Subcutaneous abdominal adipose tissue (tissue), 5 donors: ENCODE measurements around the gene LRRC49.
"Not testable (repeated sequence)": the region's sequence is repeated elsewhere in the genome, so short reads cannot be mapped to it uniquely, and the experiment has no call there.

Experiments used
- H3K27ac ChIP-seq: one replicate; pipeline ENCODE4 v1.7.0; 2013; ENCODE audit warnings: low read depth, mild to moderate bottlenecking, inconsistent platforms, low read length, moderate library complexity
- H3K27me3 ChIP-seq, 5 donors: one replicate each; pipeline ENCODE4 v1.7.0; 2013; ENCODE audit warnings: low read length in 5 of 5, inconsistent platforms in 1 of 5; ENCODE audit not compliant: control insufficient read depth in 5 of 5, insufficient read depth in 4 of 5
- H3K36me3 ChIP-seq, 5 donors: one replicate each; pipeline ENCODE4 v1.7.0; 2013; ENCODE audit warnings: low read length in 5 of 5; ENCODE audit not compliant: control insufficient read depth in 5 of 5, insufficient read depth in 5 of 5
- H3K4me1 ChIP-seq, 5 donors: one replicate each; pipeline ENCODE4 v1.7.0; 2013; ENCODE audit warnings: low read length in 5 of 5, mild to moderate bottlenecking in 3 of 5, moderate library complexity in 1 of 5; ENCODE audit not compliant: control insufficient read depth in 5 of 5, insufficient read depth in 5 of 5
- H3K4me3 ChIP-seq, 5 donors: one replicate each; pipeline ENCODE4 v1.7.0; 2013; ENCODE audit warnings: low read length in 5 of 5, low read depth in 1 of 5
- H3K9ac ChIP-seq, 5 donors: one replicate each; pipeline ENCODE4 v1.7.0; 2013; ENCODE audit warnings: low read length in 5 of 5, mild to moderate bottlenecking in 4 of 5, moderate library complexity in 3 of 5
- H3K9me3 ChIP-seq, 5 donors: one replicate each; pipeline ENCODE4 v1.7.0; 2013; ENCODE audit warnings: low read length in 5 of 5; ENCODE audit not compliant: control insufficient read depth in 5 of 5
- donor health status: healthy.
- donor health status: healthy.
- donor health status: healthy.
- donor health status: healthy.
- donor health status: healthy.

The LRRC49 gene

GRCh38 chr15:70917955-70918354, 25.3 kb downstream of the LRRC49 start:
- Histone ChIP-seq H3K27ac (no peak overlapping the region), H3K4me3 (no peak overlapping the region), H3K27me3 (no peaks in the 10 kb centered on the region), H3K9ac (no peak overlapping the region), H3K4me1 (no peaks in the 10 kb centered on the region), H3K9me3 (peaks cover 0 to 6% (median 0%) of the 10 kb centered on the region in 5 donors), H3K36me3 (no peaks in the 10 kb centered on the region)

GRCh38 chr15:70920981-70921696, 28.5 kb downstream of the LRRC49 start:
- H3K27ac ChIP-seq, result no peak overlapping the region
- H3K36me3 ChIP-seq, result no peaks in the 10 kb centered on the region
- no peaks in the 10 kb centered on the region for H3K27me3 ChIP-seq
- H3K4me1 ChIP-seq, result no peaks in the 10 kb centered on the region
- H3K9me3 ChIP-seq, result peaks cover 0 to 6% (median 0%) of the 10 kb centered on the region in 5 donors
- no peak overlapping the region for H3K4me3 ChIP-seq
- H3K9ac ChIP-seq, result no peak overlapping the region

- Histone ChIP-seq H3K9ac (no peak overlapping the region), H3K4me1 (no peaks in the 10 kb centered on the region), H3K4me3 (no peak overlapping the region), H3K27me3 (no peaks in the 10 kb centered on the region), H3K27ac (no peak overlapping the region), H3K36me3 (no peaks in the 10 kb centered on the region), H3K9me3 (peaks cover 0 to 3% (median 0%) of the 10 kb centered on the region in 5 donors)
These were observed 29.5 kb downstream of the LRRC49 start for GRCh38 chr15:70922119-70922518.

- H3K4me3 ChIP-seq, result no peak overlapping the region
- H3K27me3 ChIP-seq, result no peaks in the 10 kb centered on the region
These were observed 30.9 kb downstream of the LRRC49 start for GRCh38 chr15:70923311-70924080.

GRCh38 chr15:70926914-70927313, 34.3 kb downstream of the LRRC49 start:
- not testable (repeated sequence) for H3K4me3 ChIP-seq, H3K36me3 ChIP-seq, H3K9me3 ChIP-seq, H3K4me1 ChIP-seq, H3K27me3 ChIP-seq, H3K9ac ChIP-seq, H3K27ac ChIP-seq

More at GRCh38 chr15:70923311-70924080, 30.9 kb downstream of the LRRC49 start:
- H3K27ac ChIP-seq, result no peak overlapping the region
- no peaks in the 10 kb centered on the region for H3K36me3 ChIP-seq
- no peaks in the 10 kb centered on the region for H3K9me3 ChIP-seq
- H3K4me1 ChIP-seq, result no peaks in the 10 kb centered on the region
- no peak overlapping the region for H3K9ac ChIP-seq

GRCh38 chr15:70931821-70932220, 39.2 kb downstream of the LRRC49 start:
- H3K4me3 ChIP-seq, result no peak overlapping the region
- H3K9me3 ChIP-seq, result no peaks in the 10 kb centered on the region
- H3K27ac ChIP-seq, result no peak overlapping the region
- no peak overlapping the region for H3K9ac ChIP-seq
- no peaks in the 10 kb centered on the region for H3K4me1 ChIP-seq
- H3K27me3 ChIP-seq, result no peaks in the 10 kb centered on the region
- no peaks in the 10 kb centered on the region for H3K36me3 ChIP-seq

GRCh38 chr15:70932397-70932796, 39.8 kb downstream of the LRRC49 start:
- Histone ChIP-seq H3K36me3 (no peaks in the 10 kb centered on the region), H3K27me3 (no peaks in the 10 kb centered on the region), H3K9ac (no peak overlapping the region), H3K9me3 (no peaks in the 10 kb centered on the region), H3K27ac (no peak overlapping the region), H3K4me3 (no peak overlapping the region), H3K4me1 (no peaks in the 10 kb centered on the region)

- Histone ChIP-seq H3K4me3 (no peak overlapping the region), H3K27ac (no peak overlapping the region), H3K4me1 (no peaks in the 10 kb centered on the region)
These were observed 40.8 kb downstream of the LRRC49 start for GRCh38 chr15:70933411-70933810.

GRCh38 chr15:70935631-70936030, 43.0 kb downstream of the LRRC49 start:
- Histone ChIP-seq H3K27me3 (no peaks in the 10 kb centered on the region), H3K9ac (no peak overlapping the region), H3K36me3 (no peaks in the 10 kb centered on the region), H3K4me1 (no peaks in the 10 kb centered on the region), H3K9me3 (no peaks in the 10 kb centered on the region), H3K4me3 (no peak overlapping the region), H3K27ac (no peak overlapping the region)

More at GRCh38 chr15:70933411-70933810, 40.8 kb downstream of the LRRC49 start:
- Histone ChIP-seq H3K27me3 (no peaks in the 10 kb centered on the region), H3K9ac (no peak overlapping the region), H3K36me3 (no peaks in the 10 kb centered on the region), H3K9me3 (no peaks in the 10 kb centered on the region)

GRCh38 chr15:70936326-70936725, 43.7 kb downstream of the LRRC49 start:
- Histone ChIP-seq H3K36me3 (no peaks in the 10 kb centered on the region), H3K27ac (no peak overlapping the region), H3K4me1 (no peaks in the 10 kb centered on the region), H3K9me3 (no peaks in the 10 kb centered on the region), H3K27me3 (no peaks in the 10 kb centered on the region), H3K9ac (no peak overlapping the region), H3K4me3 (no peak overlapping the region)
